ENCODE data around the gene AP5Z1. TPM values are rescaled to one million over a fixed set of nuclear protein-coding genes. Genes with fewer than 3 reads are reported as not detected.

Gene AP5Z1
- total RNA-seq, 1 donor from 2014 or later, result 111 TPM

- H3K4me3 Mint-ChIP-seq, result no peak overlapping the region
- no peaks in the 10 kb centered on the region for H3K9me3 Mint-ChIP-seq
- peaks cover 2% of the 10 kb centered on the region for H3K4me1 Mint-ChIP-seq
- CTCF ChIA-PET, result no interaction called here
- intact Hi-C loops (cut with micrococcal nuclease), result no loop called here
- ATAC-seq (ENCODE audit: low read depth), result no peak
- TF ChIP-seq, protein P1, sequence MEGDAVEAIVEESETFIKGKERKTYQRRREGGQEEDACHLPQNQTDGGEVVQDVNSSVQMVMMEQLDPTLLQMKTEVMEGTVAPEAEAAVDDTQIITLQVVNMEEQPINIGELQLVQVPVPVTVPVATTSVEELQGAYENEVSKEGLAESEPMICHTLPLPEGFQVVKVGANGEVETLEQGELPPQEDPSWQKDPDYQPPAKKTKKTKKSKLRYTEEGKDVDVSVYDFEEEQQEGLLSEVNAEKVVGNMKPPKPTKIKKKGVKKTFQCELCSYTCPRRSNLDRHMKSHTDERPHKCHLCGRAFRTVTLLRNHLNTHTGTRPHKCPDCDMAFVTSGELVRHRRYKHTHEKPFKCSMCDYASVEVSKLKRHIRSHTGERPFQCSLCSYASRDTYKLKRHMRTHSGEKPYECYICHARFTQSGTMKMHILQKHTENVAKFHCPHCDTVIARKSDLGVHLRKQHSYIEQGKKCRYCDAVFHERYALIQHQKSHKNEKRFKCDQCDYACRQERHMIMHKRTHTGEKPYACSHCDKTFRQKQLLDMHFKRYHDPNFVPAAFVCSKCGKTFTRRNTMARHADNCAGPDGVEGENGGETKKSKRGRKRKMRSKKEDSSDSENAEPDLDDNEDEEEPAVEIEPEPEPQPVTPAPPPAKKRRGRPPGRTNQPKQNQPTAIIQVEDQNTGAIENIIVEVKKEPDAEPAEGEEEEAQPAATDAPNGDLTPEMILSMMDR (IDR thresholded peaks at IDR 0.05), result no peak
- DNase-seq, result no peak
- no peaks in the 10 kb centered on the region for H3K27me3 Mint-ChIP-seq
- POLR2A ChIA-PET, result no interaction called here
- no peak overlapping the region for H3K27ac Mint-ChIP-seq
- H3K36me3 Mint-ChIP-seq (ENCODE audit: low read depth), result peaks cover 67% of the 10 kb centered on the region
Measured at GRCh38 chr7:4783292-4783652, 7.8 kb downstream of the AP5Z1 start.

GRCh38 chr7:4783762-4784351 lies 8.4 kb downstream of the AP5Z1 start:
- POLR2A ChIA-PET, result no interaction called here
- Mint-ChIP-seq H3K9me3 (no peaks in the 10 kb centered on the region), H3K4me3 (no peak overlapping the region), H3K4me1 (no peaks in the 10 kb centered on the region), H3K27me3 (no peaks in the 10 kb centered on the region), H3K36me3 (ENCODE audit: low read depth) (peaks cover 70% of the 10 kb centered on the region), H3K27ac (no peak overlapping the region)
- no peak for ATAC-seq (ENCODE audit: low read depth)
- CTCF ChIA-PET, result interaction anchor here (0.8 kb wide), 1 partner anchor 9 kb away, joined by 3 read pairs; the partner anchor contains the start of gene AP5Z1
- TF ChIP-seq, protein P1 (IDR thresholded peaks at IDR 0.05), result no peak
- intact Hi-C loops (cut with micrococcal nuclease), result no loop called here
- no peak for DNase-seq

- intact Hi-C loops (cut with micrococcal nuclease), result no loop called here
- no peaks in the 10 kb centered on the region for H3K4me1 Mint-ChIP-seq
- POLR2A ChIA-PET, result no interaction called here
Measured at GRCh38 chr7:4784799-4785198, 9.4 kb downstream of the AP5Z1 start.

GRCh38 chr7:4785371-4785770 lies 9.9 kb downstream of the AP5Z1 start:
- no peak overlapping the region for H3K4me3 Mint-ChIP-seq
- H3K27me3 Mint-ChIP-seq, result no peaks in the 10 kb centered on the region
- CTCF ChIA-PET, result no interaction called here
- H3K9me3 Mint-ChIP-seq, result no peaks in the 10 kb centered on the region
- no peak for DNase-seq
- H3K27ac Mint-ChIP-seq, result no peak overlapping the region
- no peak for ATAC-seq (ENCODE audit: low read depth)
- H3K36me3 Mint-ChIP-seq (ENCODE audit: low read depth), result peaks cover 72% of the 10 kb centered on the region
- TF ChIP-seq, protein P1 (IDR thresholded peaks at IDR 0.05), result no peak
- intact Hi-C loops (cut with micrococcal nuclease), result no loop called here
- H3K4me1 Mint-ChIP-seq, result no peaks in the 10 kb centered on the region
- POLR2A ChIA-PET, result no interaction called here

More at GRCh38 chr7:4784799-4785198, 9.4 kb downstream of the AP5Z1 start:
- Mint-ChIP-seq H3K9me3 (no peaks in the 10 kb centered on the region), H3K27ac (no peak overlapping the region), H3K27me3 (no peaks in the 10 kb centered on the region), H3K4me3 (no peak overlapping the region), H3K36me3 (ENCODE audit: low read depth) (peaks cover 73% of the 10 kb centered on the region)
- DNase-seq (no peak), ATAC-seq (ENCODE audit: low read depth) (no peak)
- CTCF ChIA-PET, result no interaction called here
- TF ChIP-seq, protein P1 (IDR thresholded peaks at IDR 0.05), result no peak

- no peak overlapping the region for H3K27ac Mint-ChIP-seq
- no peaks in the 10 kb centered on the region for H3K27me3 Mint-ChIP-seq
- ChIA-PET CTCF (no interaction called here), POLR2A (no interaction called here)
- no peak for DNase-seq
- intact Hi-C loops (cut with micrococcal nuclease), result no loop called here
- H3K4me1 Mint-ChIP-seq, result no peaks in the 10 kb centered on the region
- ATAC-seq (ENCODE audit: low read depth), result no peak
- H3K36me3 Mint-ChIP-seq (ENCODE audit: low read depth), result peaks cover 74% of the 10 kb centered on the region
- H3K4me3 Mint-ChIP-seq, result no peak overlapping the region
- no peaks in the 10 kb centered on the region for H3K9me3 Mint-ChIP-seq
- TF ChIP-seq, protein P1 (IDR thresholded peaks at IDR 0.05), result no peak
Measured at GRCh38 chr7:4786015-4786414, 10.6 kb downstream of the AP5Z1 start.

Measured in activated B cell treated with CpG ODN at 0.5 μM for 24 hours (primary cell).